Caco-2 (cell line): ENCODE measurements around the gene C19orf47. TPM values are rescaled to one million over a fixed set of nuclear protein-coding genes. Genes with fewer than 3 reads are reported as not detected.

Experiments used
- BruUV-seq: library from RNA; stranded (reverse); fragments of 400-500 nt; replicated peaks from 2 replicates; lab custom pipeline; 2021; lab: Mats Ljungman, UMichigan
- CTCF ChIA-PET: fragments of 300-600 bp; sonication (Branson Sonifier 250); formaldehyde crosslinking; loops from one replicate; lab custom pipeline; 2022; ENCODE audit warnings: antibody characterized with exemption; lab: Charles Lee
- POLR2A ChIA-PET: fragments of 300-600 bp; sonication (Branson Sonifier 250); formaldehyde crosslinking; loops from one replicate; lab custom pipeline; 2022; ENCODE audit warnings: antibody characterized with exemption; lab: Charles Lee
- DNase-seq, 2 experiments: peaks; one replicate each; pipeline versions ENCODE4 v3.0.0 to v3.0.0-alpha.2; 2020 to 2022
- H3K27me3 ChIP-seq: replicated peaks from 2 replicates; pipeline ENCODE4 v1.6.0; 2011; ENCODE audit warnings: low read length; ENCODE audit not compliant: control insufficient read depth, insufficient read depth
- H3K36me3 ChIP-seq: 2 replicates; pipeline ENCODE4 v1.5.1; 2011; ENCODE audit warnings: low read length; ENCODE audit not compliant: control insufficient read depth, insufficient read depth
- H3K4me1 ChIP-seq: fragments of 250-450 bp; sonication (Bioruptor Pico); 2 replicates; pipeline ENCODE4 v1.5.1; 2020; ENCODE audit warnings: mild to moderate bottlenecking
- H3K4me3 ChIP-seq: 2 replicates; pipeline ENCODE4 v1.5.1; 2011; ENCODE audit warnings: low read depth, mild to moderate bottlenecking, control low read depth, low read length
- H3K9me3 ChIP-seq: fragments of 250-450 bp; sonication (Bioruptor Pico); 2 replicates; pipeline ENCODE4 v1.5.1; 2020; ENCODE audit warnings: mild to moderate bottlenecking, moderate library complexity
- H3K27ac Mint-ChIP-seq: one replicate; pipeline ENCODE4 v1.8.0; 2022; ENCODE audit warnings: mixed read lengths; ENCODE audit not compliant: unreplicated experiment
- H3K27me3 Mint-ChIP-seq: one replicate; pipeline ENCODE4 v1.8.0; 2022; ENCODE audit warnings: mixed read lengths; ENCODE audit not compliant: insufficient read depth, unreplicated experiment
- H3K36me3 Mint-ChIP-seq: one replicate; pipeline ENCODE4 v1.8.0; 2022; ENCODE audit warnings: mild to moderate bottlenecking, mixed read lengths; ENCODE audit not compliant: insufficient read depth, unreplicated experiment
- H3K4me1 Mint-ChIP-seq: one replicate; pipeline ENCODE4 v1.8.0; 2022; ENCODE audit warnings: low read depth, mixed read lengths; ENCODE audit not compliant: unreplicated experiment
- H3K4me3 Mint-ChIP-seq: one replicate; pipeline ENCODE4 v1.8.0; 2022; ENCODE audit warnings: mild to moderate bottlenecking, moderate library complexity, mixed read lengths; ENCODE audit not compliant: unreplicated experiment
- H3K9me3 Mint-ChIP-seq: one replicate; pipeline ENCODE4 v1.8.0; 2022; ENCODE audit warnings: mixed read lengths; ENCODE audit not compliant: unreplicated experiment
- intact Hi-C: fragments of 100-400 bp; cut with micrococcal nuclease; formaldehyde crosslinking; loops from one replicate; pipeline ENCODE4 v1.10.0; 2022; ENCODE audit not compliant: unreplicated experiment
- microRNA-seq: library from miRNA; unstranded; fragments of <30 nt; microRNA quantifications from one replicate; pipeline ENCODE4 v1.2.0, GENCODE V29; 2022
- total RNA-seq: library from RNA; stranded (reverse); gene quantifications from 2 replicates; pipeline ENCODE4 v1.2.3, GENCODE V29; 2022
- TF ChIP-seq, protein P1 (sequence below), 2 experiments: fragments of 200-600 bp in 1 of 2; IDR thresholded peaks; 1 replicate in 1 of 2; 2 replicates in 1 of 2; pipeline versions ENCODE4 v1.5.1 to v1.8.0; 2011 to 2022; ENCODE audit warnings: antibody characterized with exemption in 1 of 2, control low read depth in 1 of 2, inconsistent platforms in 1 of 2, low read depth in 1 of 2, low read length in 1 of 2, mild to moderate bottlenecking in 1 of 2, moderate library complexity in 1 of 2; ENCODE audit not compliant: insufficient read depth in 1 of 2, severe bottlenecking in 1 of 2, unreplicated experiment in 1 of 2

Gene C19orf47
- total RNA-seq, 1 experiment from 2014 or later: 28.3 TPM

DNA sequence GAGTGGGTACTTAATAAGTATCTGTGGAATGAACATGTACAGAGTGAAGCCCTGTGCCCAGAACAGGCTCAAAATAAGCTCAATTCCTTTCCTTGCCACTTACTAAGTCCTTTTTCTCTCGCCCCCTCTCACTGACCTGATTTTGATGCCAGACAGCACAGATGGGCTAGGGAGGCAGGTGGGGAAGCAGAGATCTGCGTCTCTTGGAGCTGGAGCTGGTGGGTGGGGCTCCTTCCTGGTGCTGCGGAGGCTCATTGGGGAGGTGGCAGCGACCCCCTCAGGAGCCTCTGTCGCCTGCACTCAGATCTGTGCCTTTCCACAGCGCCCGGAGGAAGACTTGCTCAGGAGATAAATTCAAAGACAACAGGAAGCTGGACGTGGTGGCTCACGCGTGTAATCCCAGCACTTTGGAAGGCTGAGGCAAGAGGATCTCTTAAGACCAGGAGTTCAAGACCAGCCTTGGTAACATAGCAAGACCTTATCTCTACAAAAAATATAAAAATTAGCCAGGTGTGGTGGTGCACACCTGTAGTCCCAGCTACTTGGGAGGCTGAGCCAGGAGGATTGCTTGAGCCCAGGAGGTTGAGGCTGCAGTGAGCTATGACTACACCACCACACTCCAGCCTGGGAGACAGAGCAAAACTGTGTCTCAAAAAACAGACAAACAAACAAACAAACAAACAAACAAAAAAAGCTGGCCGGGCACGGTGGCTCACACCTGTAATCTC is 77.7 kb downstream of the C19orf47 start:
- no peak overlapping the region for H3K4me3 Mint-ChIP-seq
- Histone ChIP-seq H3K36me3 (peaks cover 1% of the 10 kb centered on the region; the same call in 1 of the 2 replicates), H3K4me3 (no peak overlapping the region), H3K27me3 (no peaks in the 10 kb centered on the region), H3K9me3 (no peaks in the 10 kb centered on the region), H3K4me1 (no peaks in the 10 kb centered on the region)
- no TSS peak for BruUV-seq
- no peaks in the 10 kb centered on the region for H3K27me3 Mint-ChIP-seq
- CTCF ChIA-PET: interaction anchor here (0.5 to 0.9 kb wide), 4 partner anchors 18 to 478 kb away, joined by 3 to 5 read pairs (median 3); no protein-coding TSS in a partner anchor
- H3K27ac Mint-ChIP-seq: no peak overlapping the region
- H3K4me1 Mint-ChIP-seq: no peaks in the 10 kb centered on the region
- intact Hi-C loops: no loop called here
- H3K36me3 Mint-ChIP-seq: peaks cover 31% of the 10 kb centered on the region
- no peak for DNase-seq
- H3K9me3 Mint-ChIP-seq: no peaks in the 10 kb centered on the region
- POLR2A ChIA-PET: no interaction called here
- TF ChIP-seq, protein P1, sequence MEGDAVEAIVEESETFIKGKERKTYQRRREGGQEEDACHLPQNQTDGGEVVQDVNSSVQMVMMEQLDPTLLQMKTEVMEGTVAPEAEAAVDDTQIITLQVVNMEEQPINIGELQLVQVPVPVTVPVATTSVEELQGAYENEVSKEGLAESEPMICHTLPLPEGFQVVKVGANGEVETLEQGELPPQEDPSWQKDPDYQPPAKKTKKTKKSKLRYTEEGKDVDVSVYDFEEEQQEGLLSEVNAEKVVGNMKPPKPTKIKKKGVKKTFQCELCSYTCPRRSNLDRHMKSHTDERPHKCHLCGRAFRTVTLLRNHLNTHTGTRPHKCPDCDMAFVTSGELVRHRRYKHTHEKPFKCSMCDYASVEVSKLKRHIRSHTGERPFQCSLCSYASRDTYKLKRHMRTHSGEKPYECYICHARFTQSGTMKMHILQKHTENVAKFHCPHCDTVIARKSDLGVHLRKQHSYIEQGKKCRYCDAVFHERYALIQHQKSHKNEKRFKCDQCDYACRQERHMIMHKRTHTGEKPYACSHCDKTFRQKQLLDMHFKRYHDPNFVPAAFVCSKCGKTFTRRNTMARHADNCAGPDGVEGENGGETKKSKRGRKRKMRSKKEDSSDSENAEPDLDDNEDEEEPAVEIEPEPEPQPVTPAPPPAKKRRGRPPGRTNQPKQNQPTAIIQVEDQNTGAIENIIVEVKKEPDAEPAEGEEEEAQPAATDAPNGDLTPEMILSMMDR (IDR thresholded peaks at IDR 0.05; ENCODE audit: insufficient read depth in 1 of 2, low read depth in 1 of 2, low read length in 1 of 2, severe bottlenecking in 1 of 2, unreplicated experiment in 1 of 2): no peak

Small RNAs within 50 kb of the gene (microRNA-seq; reads per million reads assigned to microRNA genes)
- gene MIR641 (61.9 reads per million, percentile 67 among the genes with 10 or more reads in this experiment), gene MIR6796 (not detected)

Other genes starting within 250 kb of the C19orf47 start
- 10.7 and 11.8 TPM in 2 replicates for gene MAP3K10, start 157.0 kb downstream of the C19orf47 start, total RNA-seq
- not detected in 2 replicates for gene TTC9B, start 130.0 kb downstream of the C19orf47 start, total RNA-seq
- 4.1 and 5.3 TPM in 2 replicates for gene CCNP, start 121.7 kb downstream of the C19orf47 start, total RNA-seq
- 164 and 169 TPM in 2 replicates for gene AKT2, start 63.1 kb downstream of the C19orf47 start, total RNA-seq
- gene PLD3, start 298 bp upstream of the C19orf47 start, total RNA-seq: 100 and 114 TPM in 2 replicates
- not detected in 2 replicates for gene HIPK4, start 41.8 kb upstream of the C19orf47 start, total RNA-seq
- 2.5 TPM in 2 replicates for gene PRX, start 65.0 kb upstream of the C19orf47 start, total RNA-seq
- gene SERTAD1, start 77.6 kb upstream of the C19orf47 start, total RNA-seq: 7.7 and 8.6 TPM in 2 replicates
- 45.2 and 52.2 TPM in 2 replicates for gene SERTAD3, start 95.9 kb upstream of the C19orf47 start, total RNA-seq
- 75.2 and 101 TPM in 2 replicates for gene BLVRB, start 117.3 kb upstream of the C19orf47 start, total RNA-seq
- 0.82 and 0.97 TPM in 2 replicates for gene SPTBN4, start 118.6 kb upstream of the C19orf47 start, total RNA-seq
- gene SHKBP1, start 228.5 kb upstream of the C19orf47 start, total RNA-seq: 81.6 and 82.6 TPM in 2 replicates